DND-41 (cell line): ENCODE results near the gene LPCAT1.
"Not testable (repeated sequence)": the region's sequence is repeated elsewhere in the genome, so short reads cannot be mapped to it uniquely, and the experiment has no call there.

ENCODE experiments used
- ATAC-seq: fragments of 200-7000 bp; cut with Tn5 transposase; 3 replicates; pipeline ENCODE4 v1.9.1; 2021; ENCODE audit warnings: low read depth; ENCODE audit not compliant: insufficient read depth
- DNase-seq: peaks from one replicate; pipeline ENCODE4 v3.0.0-alpha.2; 2020
- H2AFZ ChIP-seq: 2 replicates; pipeline ENCODE4 v1.6.0; 2012; ENCODE audit warnings: low read depth, low read length
- H3K27ac ChIP-seq: 2 replicates; pipeline ENCODE4 v1.5.1; 2012; ENCODE audit warnings: low read length, inconsistent platforms
- H3K27me3 ChIP-seq: fragments of 200-600 bp; sonication (generic); 2 replicates; pipeline ENCODE4 v1.6.0; 2012; ENCODE audit warnings: low read length, mild to moderate bottlenecking, inconsistent platforms; ENCODE audit not compliant: insufficient read depth, poor library complexity
- H3K36me3 ChIP-seq: 2 replicates; pipeline ENCODE4 v1.5.1; 2012; ENCODE audit warnings: low read length, inconsistent platforms; ENCODE audit not compliant: insufficient read depth
- H3K4me1 ChIP-seq: 2 replicates; pipeline ENCODE4 v1.5.1; 2012; ENCODE audit warnings: mild to moderate bottlenecking, low read length; ENCODE audit not compliant: insufficient read depth
- H3K4me2 ChIP-seq: 2 replicates; pipeline ENCODE4 v1.6.0; 2012; ENCODE audit warnings: mild to moderate bottlenecking, moderate library complexity, low read length, inconsistent platforms; ENCODE audit not compliant: insufficient read depth
- H3K4me3 ChIP-seq, 2 experiments: fragments of 200-600 bp in 1 of 2; shearing (Covaris generic) in 1 of 2; 2 replicates each; pipeline ENCODE4 v1.5.1; 2012 to 2016; ENCODE audit warnings: inconsistent platforms in 2 of 2, low read length in 2 of 2, mild to moderate bottlenecking in 2 of 2, low read depth in 1 of 2, moderate library complexity in 1 of 2
- H3K79me2 ChIP-seq: 2 replicates; pipeline ENCODE4 v1.6.0; 2012; ENCODE audit warnings: low read length, inconsistent platforms; ENCODE audit not compliant: insufficient read depth
- H3K9ac ChIP-seq: 2 replicates; pipeline ENCODE4 v1.6.0; 2012; ENCODE audit warnings: low read depth, mild to moderate bottlenecking, inconsistent platforms, low read length, moderate library complexity
- H3K9me3 ChIP-seq: 2 replicates; pipeline ENCODE4 v1.5.1; 2012; ENCODE audit warnings: low read length, moderate library complexity, mild to moderate bottlenecking, inconsistent platforms; ENCODE audit not compliant: insufficient read depth, severe bottlenecking
- H4K20me1 ChIP-seq: 2 replicates; pipeline ENCODE4 v1.6.0; 2012; ENCODE audit warnings: low read length; ENCODE audit not compliant: insufficient read depth
- CTCF ChIP-seq: IDR thresholded peaks from 2 replicates; pipeline ENCODE4 v1.5.1; 2012; ENCODE audit warnings: borderline replicate concordance, low read length, moderate library complexity, mild to moderate bottlenecking; ENCODE audit not compliant: poor library complexity, severe bottlenecking; ENCODE audit errors: extremely low read depth
- EZH2 ChIP-seq: IDR thresholded peaks from 3 replicates; pipeline ENCODE4 v1.6.1; 2012; ENCODE audit warnings: borderline replicate concordance, low read depth, mild to moderate bottlenecking, moderate library complexity, low read length, inconsistent platforms; ENCODE audit not compliant: severe bottlenecking

LPCAT1 gene

GRCh38 chr5:1428107-1428506, 95.7 kb downstream of the LPCAT1 start:
- DNase-seq (no peak), ATAC-seq (no peak)
- no peak overlapping the region for H3K4me3 ChIP-seq
- no peaks in the 10 kb centered on the region for H3K79me2 ChIP-seq
- H4K20me1 ChIP-seq, result no peaks in the 10 kb centered on the region
- no peaks in the 10 kb centered on the region for H3K36me3 ChIP-seq
- peaks cover 25% of the 10 kb centered on the region for H3K9me3 ChIP-seq
- no peak overlapping the region for H3K27ac ChIP-seq
- H3K4me1 ChIP-seq, result no peaks in the 10 kb centered on the region
- no peak overlapping the region for H3K4me2 ChIP-seq
- H2AFZ ChIP-seq, result no peak overlapping the region
- no peaks in the 10 kb centered on the region for H3K27me3 ChIP-seq
- no peak for TF ChIP-seq EZH2
- TF ChIP-seq CTCF, result no peak
- H3K9ac ChIP-seq, result no peak overlapping the region

DNA sequence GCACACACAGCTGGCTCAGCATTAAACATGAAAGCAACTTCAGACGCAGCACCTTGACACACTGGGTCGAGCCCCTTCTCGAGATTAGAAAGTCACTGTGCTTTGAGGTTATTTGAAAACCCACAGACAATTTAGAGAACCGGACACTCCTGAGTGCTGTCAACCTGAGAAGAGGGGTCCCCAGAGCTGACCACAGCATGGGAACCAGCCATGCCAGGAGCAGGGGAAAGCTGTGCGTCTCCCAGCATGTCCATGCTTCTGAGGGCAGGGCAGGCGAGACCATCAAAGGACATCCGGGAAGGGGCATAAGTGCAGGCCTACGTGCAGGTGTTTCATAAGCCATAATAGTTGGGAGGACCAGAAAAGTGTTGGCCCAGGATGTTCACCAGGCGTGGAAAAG, 99.0 kb downstream of the LPCAT1 start:
- TF ChIP-seq CTCF (no peak), EZH2 (no peak)
- Histone ChIP-seq H3K4me1 (no peaks in the 10 kb centered on the region), H3K27me3 (no peaks in the 10 kb centered on the region), H3K4me3 (no peak overlapping the region), H3K4me2 (no peak overlapping the region), H3K9me3 (peaks cover 21% of the 10 kb centered on the region), H3K9ac (no peak overlapping the region), H3K27ac (no peak overlapping the region), H3K79me2 (no peaks in the 10 kb centered on the region), H3K36me3 (no peaks in the 10 kb centered on the region), H4K20me1 (no peaks in the 10 kb centered on the region), H2AFZ (no peak overlapping the region)
- no peak for ATAC-seq
- no peak for DNase-seq

- H3K27me3 ChIP-seq, result no peaks in the 10 kb centered on the region
- ATAC-seq (no peak), DNase-seq (no peak)
- no peak overlapping the region for H3K4me3 ChIP-seq
- no peaks in the 10 kb centered on the region for H3K36me3 ChIP-seq
- no peaks in the 10 kb centered on the region for H3K4me1 ChIP-seq
- H3K9me3 ChIP-seq, result peaks cover 19% of the 10 kb centered on the region
- no peaks in the 10 kb centered on the region for H4K20me1 ChIP-seq
- H3K9ac ChIP-seq, result no peak overlapping the region
- no peaks in the 10 kb centered on the region for H3K79me2 ChIP-seq
- no peak overlapping the region for H3K27ac ChIP-seq
- TF ChIP-seq CTCF, result no peak
- TF ChIP-seq EZH2, result no peak
- no peak overlapping the region for H2AFZ ChIP-seq
- no peak overlapping the region for H3K4me2 ChIP-seq
Measured at GRCh38 chr5:1423901-1424603, 99.7 kb downstream of the LPCAT1 start.

- not testable (repeated sequence) for H3K9ac ChIP-seq, H3K4me1 ChIP-seq, H3K27ac ChIP-seq, DNase-seq, H3K4me2 ChIP-seq, H3K4me3 ChIP-seq, H3K9me3 ChIP-seq, H4K20me1 ChIP-seq, ATAC-seq, H2AFZ ChIP-seq, H3K79me2 ChIP-seq, H3K36me3 ChIP-seq, H3K27me3 ChIP-seq
Measured at GRCh38 chr5:1422522-1422921, 101.2 kb downstream of the LPCAT1 start.
